ENCODE results near the gene PCSK9.

The PCSK9 gene

DNA sequence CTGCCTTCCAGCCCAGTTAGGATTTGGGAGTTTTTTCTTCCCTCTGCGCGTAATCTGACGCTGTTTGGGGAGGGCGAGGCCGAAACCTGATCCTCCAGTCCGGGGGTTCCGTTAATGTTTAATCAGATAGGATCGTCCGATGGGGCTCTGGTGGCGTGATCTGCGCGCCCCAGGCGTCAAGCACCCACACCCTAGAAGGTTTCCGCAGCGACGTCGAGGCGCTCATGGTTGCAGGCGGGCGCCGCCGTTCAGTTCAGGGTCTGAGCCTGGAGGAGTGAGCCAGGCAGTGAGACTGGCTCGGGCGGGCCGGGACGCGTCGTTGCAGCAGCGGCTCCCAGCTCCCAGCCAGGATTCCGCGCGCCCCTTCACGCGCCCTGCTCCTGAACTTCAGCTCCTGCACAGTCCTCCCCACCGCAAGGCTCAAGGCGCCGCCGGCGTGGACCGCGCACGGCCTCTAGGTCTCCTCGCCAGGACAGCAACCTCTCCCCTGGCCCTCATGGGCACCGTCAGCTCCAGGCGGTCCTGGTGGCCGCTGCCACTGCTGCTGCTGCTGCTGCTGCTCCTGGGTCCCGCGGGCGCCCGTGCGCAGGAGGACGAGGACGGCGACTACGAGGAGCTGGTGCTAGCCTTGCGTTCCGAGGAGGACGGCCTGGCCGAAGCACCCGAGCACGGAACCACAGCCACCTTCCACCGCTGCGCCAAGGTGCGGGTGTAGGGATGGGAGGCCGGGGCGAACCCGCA is at the start of gene PCSK9:
PCSK9 (plus strand) TSS at position 207 of the 741 bp plus-strand sequence; CDS start at position 497, 290 bp downstream.
- in situ Hi-C loops (cut with MboI; ENCODE audit: low sequenced_read_pairs), result no loop called here

- in situ Hi-C loops (cut with MboI; ENCODE audit: low sequenced_read_pairs), result no loop called here
These were observed 49.2 kb upstream of the PCSK9 start for GRCh38 chr1:54989968-54990810.

DNA sequence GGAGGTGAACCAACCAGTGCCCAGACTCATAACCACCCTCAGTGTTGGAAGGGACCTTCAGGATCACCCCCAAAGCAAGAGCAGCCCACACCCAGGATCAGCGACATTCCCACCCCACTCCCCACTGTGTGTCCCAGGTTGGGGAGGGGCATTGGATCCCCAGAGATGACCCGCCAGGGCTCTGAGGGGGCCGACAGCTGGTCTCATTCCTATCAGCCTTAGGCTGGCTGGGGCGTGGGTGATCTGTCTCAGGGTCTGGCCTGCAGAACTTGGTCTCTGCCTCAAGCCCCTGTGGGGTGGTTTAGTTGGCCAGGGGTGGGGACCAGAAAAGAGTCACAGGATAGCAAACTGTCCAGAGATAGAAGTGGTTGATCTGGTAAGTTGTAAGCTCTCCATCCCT is 48.4 kb upstream of the PCSK9 start:
- in situ Hi-C loops (cut with MboI; ENCODE audit: low sequenced_read_pairs), result no loop called here

DNA sequence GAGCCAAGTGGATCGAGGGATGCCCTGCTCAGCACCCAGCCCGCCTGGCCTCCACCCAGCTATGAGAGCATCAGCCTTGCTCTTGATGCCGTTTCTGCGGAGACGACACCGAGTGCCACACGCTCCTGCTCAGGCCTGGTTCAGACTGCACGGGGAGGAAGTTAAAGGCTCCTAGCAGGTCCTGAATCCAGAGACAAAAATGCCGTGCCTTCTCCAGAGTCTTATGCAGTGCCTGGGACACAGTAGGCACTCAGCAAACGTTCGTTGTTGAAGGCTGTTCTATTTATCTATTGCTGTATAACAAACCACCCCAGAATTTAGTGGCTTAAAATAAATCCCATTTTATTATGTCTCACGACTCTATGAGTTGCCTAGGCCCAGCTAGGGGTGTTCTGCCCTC is 47.4 kb upstream of the PCSK9 start:
- in situ Hi-C loops (cut with MboI; ENCODE audit: low sequenced_read_pairs), result no loop called here

GRCh38 chr1:54993140-54993539 is 46.2 kb upstream of the PCSK9 start:
- in situ Hi-C loops (cut with MboI; ENCODE audit: low sequenced_read_pairs), result no loop called here

DNA sequence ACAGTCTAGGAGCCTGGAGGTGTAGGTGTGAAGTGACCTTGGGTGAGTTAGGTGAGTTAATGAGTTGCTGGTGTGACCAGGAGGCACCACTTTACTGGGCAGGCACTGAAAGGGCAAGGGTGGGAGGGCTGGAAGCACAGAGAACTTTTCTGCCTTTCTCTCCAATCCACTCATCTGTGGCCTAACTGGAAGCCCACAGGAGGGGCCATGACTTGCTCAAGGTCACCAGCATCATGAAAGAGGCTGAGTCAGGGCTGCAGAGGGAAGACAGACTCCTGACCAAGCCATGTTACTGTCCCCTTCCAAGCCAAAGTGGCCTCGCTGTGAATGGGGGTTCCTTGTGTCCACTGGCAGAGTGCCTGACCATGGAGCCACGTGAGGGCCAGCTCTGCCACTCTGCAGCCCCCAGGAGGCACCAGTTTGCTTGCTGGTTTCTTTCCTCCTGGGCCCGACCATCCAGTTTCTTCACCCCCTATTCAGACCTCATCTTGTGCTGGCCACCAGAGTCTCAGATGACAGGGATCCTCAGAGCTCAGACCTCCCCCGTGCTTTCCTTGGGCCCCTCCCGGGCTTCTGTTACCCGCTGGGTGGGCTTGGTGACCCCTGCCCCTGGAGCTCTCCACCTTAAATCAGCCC is 44.9 kb upstream of the PCSK9 start:
- in situ Hi-C loops (cut with MboI; ENCODE audit: low sequenced_read_pairs), result no loop called here

DNA sequence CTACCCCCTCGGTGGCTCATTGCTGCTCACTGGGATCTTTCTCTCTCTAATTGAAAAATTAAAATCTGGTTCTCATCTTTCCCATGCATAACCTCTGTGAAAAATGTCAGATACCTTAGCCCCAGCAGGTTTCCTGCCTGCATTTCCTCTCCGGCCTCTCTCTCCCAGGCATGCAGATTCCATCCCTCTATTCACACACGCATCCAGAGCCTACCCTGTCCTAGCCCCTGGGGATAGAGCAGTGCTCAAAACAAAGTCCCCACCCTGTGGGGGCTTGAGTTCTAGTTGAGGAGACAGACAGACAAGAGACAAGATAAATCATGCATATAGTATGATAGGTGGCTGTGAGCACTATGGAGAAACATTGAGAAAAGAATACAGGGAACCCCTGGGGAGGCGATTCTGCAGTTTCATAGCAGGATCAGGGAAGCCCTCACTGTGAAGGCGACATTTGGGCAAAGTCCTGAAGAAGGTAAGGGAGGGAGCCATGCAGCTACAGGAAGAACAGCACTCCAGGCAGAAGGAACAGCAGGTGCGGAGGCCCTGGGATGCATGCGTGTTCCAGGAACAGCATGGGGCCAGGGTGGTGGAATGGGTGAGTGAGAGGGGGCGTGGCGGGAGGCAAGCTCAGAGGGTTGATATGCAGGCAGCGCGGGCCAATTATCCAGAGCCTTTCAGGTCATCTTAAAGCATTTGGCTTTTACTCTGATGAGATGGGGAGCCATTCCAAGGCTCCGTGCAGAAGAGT is 44.2 kb upstream of the PCSK9 start:
- in situ Hi-C loops (cut with MboI; ENCODE audit: low sequenced_read_pairs), result loop anchor here (5.0 kb wide), 1 partner anchor 43 kb away; no protein-coding TSS in a partner anchor

- in situ Hi-C loops (cut with MboI; ENCODE audit: low sequenced_read_pairs), result loop anchor here (5.0 kb wide), 1 partner anchor 44 kb away; no protein-coding TSS in a partner anchor
These were observed 43.5 kb upstream of the PCSK9 start for GRCh38 chr1:54995835-54996234.

DNA sequence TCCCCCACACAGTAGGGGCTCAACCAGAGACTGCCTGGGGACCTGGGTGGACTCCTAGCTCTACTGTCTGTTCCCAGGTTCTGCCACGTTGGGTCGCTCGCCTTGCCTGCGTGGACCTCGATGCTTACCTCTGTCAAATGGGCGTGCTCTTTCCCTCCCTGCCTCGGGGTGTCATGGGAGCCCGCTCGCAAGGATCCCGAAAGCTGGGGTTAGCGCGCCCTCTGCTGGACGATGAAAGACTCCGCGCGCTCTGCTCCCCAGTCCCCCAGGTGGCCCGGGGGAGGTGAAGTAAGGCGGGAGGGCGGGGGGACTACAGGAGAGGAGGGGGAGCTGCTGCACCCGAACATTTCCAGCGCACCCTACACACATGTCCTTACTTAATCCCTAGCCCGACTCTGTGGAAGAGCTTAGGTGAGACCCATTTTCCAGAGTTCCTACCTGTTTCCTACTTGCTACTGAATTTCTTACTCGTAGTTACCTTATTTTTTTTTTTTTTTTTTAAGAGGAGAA is 42.9 kb upstream of the PCSK9 start:
- in situ Hi-C loops (cut with MboI; ENCODE audit: low sequenced_read_pairs), result loop anchor here (5.0 kb wide), 1 partner anchor 44 kb away; no protein-coding TSS in a partner anchor

DNA sequence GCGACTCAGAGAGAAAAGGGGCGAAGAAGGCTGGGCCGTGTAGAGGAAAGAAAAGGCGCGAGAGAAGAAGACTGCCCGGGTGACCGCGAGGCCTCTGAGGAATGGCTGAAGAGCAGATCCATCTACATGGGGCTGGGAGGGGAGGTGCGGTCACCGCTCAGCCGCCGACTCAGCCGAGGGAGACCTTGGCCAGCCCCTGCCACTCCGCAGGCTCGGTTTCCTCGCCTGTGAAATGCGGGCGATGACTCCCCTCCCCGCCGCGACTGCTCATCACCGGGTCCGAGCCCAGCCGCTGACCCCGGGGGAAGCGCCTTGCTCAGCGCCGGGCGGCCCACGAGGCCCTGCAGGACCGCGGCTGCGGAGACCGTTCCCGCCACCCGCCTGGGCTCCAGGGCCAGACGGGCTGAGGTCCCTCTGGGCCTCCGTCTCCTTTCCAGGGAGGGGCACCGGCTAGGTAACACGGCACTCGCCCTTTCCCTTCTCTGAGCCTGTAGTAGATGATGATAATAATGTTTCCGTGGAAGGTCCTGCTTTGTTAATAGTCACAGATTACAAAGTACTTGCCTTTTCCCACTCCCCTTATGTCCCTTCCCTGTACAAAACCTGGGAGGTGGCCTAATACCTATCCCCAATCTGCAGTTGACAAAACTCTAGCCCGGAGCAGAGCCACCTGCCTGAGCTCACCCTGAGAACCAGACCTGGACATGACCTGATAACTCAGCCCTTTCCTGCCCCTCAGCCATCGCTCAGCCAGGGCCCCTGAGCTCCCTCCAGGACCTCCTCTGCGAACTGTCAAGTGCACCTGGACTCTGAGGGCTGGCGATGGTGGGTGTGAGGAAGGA is 42.3 kb upstream of the PCSK9 start:
- in situ Hi-C loops (cut with MboI; ENCODE audit: low sequenced_read_pairs), result loop anchor here (5.0 kb wide), 1 partner anchor 45 kb away; no protein-coding TSS in a partner anchor

DNA sequence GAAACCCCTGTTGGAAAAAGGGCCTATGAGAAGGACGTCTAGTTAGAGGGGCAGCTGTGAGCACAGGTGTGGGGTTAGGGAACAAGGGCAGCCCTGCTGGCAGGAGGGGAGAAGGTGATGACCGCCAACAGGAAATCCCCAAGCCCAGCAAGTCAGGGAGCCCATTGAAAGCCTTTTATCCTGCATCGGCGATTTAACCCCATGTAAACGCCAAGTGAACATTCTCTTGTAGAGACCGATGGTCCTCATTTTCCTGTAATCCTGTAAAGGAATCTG is 41.7 kb upstream of the PCSK9 start:
- in situ Hi-C loops (cut with MboI; ENCODE audit: low sequenced_read_pairs), result loop anchor here (5.0 kb wide), 1 partner anchor 45 kb away; no protein-coding TSS in a partner anchor

DNA sequence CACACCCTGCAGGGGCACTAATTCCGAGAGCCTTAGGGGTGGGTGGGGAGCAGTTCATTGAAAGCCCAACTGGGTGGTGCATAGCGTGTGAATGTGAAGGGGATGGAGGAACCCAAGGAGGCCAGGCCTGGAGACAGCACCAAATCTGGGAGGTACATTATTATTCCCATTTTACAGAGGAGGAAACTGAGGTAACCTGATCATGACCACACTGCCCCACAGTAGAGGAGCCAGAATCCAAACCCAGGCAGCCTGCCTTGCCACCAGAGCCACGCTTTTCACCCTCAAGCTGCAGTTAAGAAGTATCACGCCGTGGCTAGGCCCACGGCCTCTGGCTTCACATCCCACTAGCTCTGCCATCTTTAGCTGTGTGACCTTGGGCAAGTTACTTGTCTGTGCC is 41.2 kb upstream of the PCSK9 start:
- in situ Hi-C loops (cut with MboI; ENCODE audit: low sequenced_read_pairs), result loop anchor here (5.0 kb wide), 1 partner anchor 46 kb away; no protein-coding TSS in a partner anchor

DNA sequence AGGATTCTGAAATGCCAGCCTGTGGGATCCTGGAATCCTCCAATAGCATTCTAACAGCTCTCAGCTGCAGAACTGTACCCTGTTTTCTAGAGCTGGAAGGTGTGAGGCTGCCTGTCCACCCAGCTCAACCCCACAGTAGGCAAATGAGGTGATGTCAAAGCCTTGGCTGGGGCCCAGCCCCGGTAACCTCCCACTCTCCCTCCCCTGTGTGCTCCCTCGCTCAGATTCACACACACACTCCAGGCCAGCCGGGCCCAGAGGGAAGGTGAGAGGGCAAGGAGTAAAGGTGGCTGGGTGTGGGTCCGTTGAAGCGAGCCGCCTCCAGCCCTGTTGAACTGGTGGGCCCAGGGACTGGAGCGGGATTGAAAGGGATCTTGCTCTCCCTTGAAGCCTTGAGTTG is 40.7 kb upstream of the PCSK9 start, which contains the start of gene BSND:
BSND (plus strand) TSS at position 257 of the 400 bp plus-strand sequence. CDS start 254 bp downstream, outside the sequence.
- in situ Hi-C loops (cut with MboI; ENCODE audit: low sequenced_read_pairs), result loop anchor here (5.0 kb wide), 1 partner anchor 46 kb away; no protein-coding TSS in a partner anchor

DNA sequence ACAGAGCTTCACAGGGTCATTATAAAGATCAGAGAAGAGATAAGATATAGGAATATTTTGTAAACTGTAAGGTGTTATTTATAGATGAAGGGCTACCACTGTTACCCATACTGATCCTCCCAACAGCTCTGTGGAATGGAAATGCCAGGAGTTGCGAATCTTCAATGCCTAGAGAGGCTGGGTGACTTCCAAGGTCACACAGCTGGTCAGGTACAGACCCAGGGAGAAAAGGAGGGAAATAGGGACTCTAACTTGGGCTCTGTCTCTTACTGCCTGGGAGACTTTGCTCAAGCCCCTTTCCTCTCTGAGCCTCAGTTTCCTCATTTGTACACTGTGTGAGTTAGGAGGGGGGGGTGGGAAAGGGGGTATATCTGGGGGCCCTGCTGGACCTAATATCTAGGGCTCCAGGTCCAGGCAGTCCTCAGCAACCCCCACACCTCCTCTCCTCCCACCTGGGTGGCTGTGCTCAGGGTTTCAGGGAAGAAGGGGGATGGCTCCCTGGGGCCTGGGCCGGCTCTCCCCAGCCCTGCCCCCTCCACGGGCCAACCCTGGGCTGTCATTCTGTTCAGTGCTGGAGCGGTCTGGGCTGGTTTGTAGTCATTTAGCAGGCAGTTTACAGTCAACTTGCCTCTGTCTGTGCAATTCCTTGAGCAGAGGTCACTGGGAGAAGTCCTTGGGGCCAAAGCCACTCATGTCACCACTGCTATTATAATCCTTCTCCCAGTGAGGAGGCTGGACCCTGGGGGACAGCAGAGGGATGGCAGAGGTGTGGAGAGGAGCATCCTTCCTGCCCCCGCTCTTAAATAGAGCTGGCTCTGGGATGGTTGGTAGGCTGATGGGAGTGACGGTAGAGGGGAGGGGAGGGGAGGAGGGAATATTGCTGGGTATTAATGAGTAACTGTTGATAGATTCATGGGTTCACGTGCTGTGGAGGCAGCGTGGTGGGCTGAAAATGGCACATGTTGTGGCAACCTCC is 39.0 kb upstream of the PCSK9 start:
- in situ Hi-C loops (cut with MboI; ENCODE audit: low sequenced_read_pairs), result no loop called here

- in situ Hi-C loops (cut with MboI; ENCODE audit: low sequenced_read_pairs), result no loop called here
These were observed 38.0 kb upstream of the PCSK9 start for GRCh38 chr1:55001311-55001710.

DNA sequence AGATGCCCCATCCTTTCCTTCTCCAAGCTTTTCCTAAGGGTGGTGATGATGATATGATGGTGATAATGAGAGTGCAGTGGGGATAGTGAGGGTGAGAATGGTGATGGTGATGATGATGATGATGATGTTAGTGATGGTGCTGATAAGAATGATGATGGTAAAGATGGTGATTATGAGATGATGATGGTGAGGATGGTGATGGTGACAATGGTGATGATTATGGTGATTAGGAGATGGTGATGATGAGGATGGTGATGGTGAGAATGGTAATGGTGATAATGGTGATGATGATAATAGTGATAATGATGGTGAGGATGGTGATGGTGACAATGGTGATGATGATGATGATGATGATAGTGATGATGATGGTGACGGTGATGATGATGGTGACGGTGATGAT is 36.7 kb upstream of the PCSK9 start:
- in situ Hi-C loops (cut with MboI; ENCODE audit: low sequenced_read_pairs), result no loop called here

DNA sequence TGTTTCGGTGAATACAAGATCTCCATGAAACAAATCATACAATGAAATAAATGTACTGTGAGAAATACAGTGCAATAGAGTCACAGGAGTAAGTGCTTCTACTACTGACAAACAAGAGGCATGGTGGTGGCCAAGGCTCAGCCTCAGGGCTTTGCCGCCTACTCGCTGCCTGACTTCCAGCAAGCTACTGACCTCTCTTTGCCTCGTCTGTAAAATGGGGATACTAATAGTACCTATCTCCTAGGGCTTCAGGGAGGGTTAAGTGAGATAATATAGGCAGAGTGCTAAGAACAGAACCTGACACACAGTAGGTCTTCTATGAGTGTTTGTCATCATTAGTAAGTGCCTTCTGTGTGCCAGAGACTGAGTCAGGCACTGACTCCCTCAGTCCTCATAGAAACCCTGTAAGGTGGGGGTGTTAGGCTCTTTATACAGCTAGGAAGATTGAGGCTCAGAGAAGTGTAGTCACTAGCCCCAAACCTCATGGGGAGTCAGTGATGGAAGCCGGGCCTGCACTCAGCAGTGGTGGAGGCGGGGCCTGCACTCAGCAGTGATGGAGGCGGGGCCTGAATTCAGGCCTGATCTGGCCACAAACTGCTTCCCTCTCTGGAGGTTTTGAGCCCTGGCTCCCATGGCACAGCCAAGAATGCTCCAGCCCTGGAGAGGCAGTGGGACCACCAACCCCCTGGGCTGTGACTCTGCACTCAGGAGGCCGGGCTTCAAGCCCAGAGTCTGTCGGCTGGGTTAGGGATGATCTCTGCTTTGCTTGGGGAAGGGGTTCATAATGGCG is 33.8 kb upstream of the PCSK9 start:
- in situ Hi-C loops (cut with MboI; ENCODE audit: low sequenced_read_pairs), result no loop called here

All from HL-60/S4 (cell line).